ENCODE measurements around the gene CACNA1C.

CACNA1C gene

DNA sequence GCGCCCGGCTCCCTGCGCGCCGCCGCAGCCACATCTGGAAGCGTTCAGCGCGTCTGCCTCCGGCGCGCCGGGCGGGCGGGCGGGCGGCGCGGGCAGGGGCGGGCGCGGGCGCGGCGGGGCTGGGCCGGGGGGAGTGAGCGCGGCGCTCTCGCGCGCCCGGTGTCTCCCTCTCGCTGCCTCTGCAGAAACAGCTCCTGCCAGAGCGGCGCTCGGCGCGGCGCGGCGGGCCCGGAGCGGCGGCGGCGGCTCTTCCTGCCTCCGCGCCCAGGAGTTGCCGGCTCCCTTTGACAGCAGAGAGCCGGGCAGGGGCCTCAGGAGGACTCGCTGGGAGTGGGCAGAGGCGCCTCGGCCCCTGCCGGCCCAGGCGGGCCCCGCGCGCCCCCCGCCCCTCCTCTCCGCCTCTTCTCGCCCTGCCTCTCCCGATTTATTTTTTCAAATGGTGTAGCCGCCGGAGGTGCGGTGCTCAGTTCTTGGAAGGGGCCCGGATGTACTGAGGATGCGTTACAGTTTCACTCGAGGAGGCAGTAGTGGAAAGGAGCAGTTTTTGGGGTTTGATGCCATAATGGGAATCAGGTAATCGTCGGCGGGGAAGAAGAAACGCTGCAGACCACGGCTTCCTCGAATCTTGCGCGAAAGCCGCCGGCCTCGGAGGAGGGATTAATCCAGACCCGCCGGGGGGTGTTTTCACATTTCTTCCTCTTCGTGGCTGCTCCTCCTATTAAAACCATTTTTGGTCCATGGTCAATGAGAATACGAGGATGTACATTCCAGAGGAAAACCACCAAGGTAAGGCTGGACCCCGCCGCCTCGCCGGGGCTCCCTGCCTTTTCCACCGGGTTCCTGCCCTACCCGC lies at the start of gene CACNA1C:
Gene CACNA1C, plus strand, starts transcription at position 162 of the 853 bp plus-strand sequence. Its CDS starts 576 bp downstream, at position 738.
- no peak for DNase-seq

DNA sequence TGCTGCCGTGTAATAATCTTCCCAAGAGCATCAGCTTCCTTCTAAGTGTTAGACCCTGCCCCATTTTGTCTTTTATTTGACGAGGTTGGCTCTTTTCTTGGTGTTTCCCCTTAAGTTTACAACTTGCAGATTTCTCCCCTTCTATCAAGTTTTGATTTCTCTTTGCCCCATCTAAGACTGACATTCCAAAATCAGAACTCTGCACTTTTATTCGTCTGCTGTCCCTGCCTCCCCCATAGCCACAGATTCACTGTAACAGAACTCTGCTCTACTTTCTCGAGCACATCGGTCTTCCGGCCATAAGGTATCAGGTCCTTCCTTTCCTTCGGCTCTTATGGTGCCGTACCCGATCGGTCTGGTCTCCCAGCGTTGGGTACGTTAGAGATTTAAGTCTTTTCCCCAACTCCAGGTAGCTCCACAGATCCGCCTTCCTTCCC lies 49.1 kb upstream of the CACNA1C start:
- DNase-seq = no peak

DNA sequence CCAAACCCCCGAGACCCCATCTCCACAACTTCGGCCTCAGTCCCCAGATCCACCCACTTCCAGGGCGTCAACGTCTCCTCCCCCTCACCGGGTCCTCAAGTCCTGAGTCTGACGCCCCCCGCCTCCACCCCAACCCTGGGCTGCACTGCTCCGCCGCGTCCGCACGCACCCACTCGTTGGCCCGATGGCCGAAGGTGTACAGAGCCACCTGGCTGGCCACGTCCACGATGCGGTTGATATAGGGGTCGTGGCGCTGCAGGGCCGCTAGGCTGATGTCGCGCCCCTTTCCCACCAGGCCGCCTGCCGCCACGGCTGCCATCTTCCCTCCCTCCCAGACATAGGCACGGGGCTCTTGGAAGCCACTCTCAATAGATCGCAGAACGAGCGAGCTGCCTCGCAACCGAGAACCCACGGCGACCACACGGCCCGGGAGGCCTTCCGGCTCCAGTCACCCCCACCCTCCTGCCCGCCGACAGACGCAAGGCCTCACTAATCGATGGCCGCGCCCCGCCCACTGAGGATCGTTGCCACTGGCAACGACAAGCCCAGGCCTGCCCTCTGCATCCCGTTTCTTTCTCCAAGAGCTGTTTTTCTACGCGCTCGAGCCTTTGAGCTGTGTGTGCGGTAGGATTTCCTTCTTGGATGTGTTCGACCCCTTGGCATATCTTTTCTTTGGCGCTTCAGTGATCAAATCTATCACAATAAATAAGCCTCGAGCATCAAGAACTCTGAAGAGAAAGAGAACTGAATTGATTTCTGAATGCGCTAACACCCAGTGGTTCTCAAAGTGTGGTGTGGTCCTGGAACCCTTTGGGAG lies 48.5 kb upstream of the CACNA1C start, which contains the start of gene DCP1B:
Gene DCP1B, minus strand, starts transcription at position 345 of the 817 bp plus-strand sequence. Its CDS starts 26 bp downstream, at position 319.
- peak; percentile 94 for DNase-seq

DNA sequence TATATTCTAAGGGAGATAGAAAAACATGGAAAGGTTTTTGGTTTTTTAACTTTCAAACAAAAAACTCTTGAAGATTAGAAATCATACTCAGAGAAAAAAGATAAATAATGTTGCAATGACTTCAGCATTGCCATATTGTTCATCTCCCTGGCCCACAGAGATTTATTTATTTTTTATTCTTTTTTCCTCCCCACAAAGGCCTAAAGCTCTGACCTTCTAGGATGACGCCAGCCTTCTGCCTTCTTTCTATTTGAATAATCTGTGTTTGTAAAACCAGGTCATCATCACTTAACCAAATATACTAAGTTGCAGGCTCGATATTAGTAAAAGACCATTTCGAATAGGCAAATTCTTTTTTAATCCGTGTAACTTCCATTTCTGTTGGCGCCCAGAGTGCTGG lies 44.1 kb upstream of the CACNA1C start:
- no peak for DNase-seq

DNA sequence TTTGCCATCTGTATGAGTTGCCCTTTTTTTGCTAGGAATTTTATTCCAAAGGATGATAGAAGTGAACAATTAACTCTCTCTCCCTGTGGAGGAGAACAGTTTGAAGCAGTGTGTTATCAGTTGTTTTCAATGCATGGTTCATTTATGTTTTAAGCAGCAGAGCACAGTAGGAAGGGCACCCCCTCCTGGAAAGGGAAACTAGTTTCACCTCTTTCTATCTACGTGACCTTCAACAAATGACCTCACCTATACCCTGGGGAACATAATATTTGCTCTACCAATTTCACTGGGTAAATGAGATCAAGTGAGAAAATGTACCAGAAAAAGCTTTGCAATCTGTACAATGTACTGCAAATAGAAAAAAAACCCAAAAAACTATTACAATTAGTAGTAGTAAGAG lies 43.2 kb upstream of the CACNA1C start:
- no peak for DNase-seq

DNA sequence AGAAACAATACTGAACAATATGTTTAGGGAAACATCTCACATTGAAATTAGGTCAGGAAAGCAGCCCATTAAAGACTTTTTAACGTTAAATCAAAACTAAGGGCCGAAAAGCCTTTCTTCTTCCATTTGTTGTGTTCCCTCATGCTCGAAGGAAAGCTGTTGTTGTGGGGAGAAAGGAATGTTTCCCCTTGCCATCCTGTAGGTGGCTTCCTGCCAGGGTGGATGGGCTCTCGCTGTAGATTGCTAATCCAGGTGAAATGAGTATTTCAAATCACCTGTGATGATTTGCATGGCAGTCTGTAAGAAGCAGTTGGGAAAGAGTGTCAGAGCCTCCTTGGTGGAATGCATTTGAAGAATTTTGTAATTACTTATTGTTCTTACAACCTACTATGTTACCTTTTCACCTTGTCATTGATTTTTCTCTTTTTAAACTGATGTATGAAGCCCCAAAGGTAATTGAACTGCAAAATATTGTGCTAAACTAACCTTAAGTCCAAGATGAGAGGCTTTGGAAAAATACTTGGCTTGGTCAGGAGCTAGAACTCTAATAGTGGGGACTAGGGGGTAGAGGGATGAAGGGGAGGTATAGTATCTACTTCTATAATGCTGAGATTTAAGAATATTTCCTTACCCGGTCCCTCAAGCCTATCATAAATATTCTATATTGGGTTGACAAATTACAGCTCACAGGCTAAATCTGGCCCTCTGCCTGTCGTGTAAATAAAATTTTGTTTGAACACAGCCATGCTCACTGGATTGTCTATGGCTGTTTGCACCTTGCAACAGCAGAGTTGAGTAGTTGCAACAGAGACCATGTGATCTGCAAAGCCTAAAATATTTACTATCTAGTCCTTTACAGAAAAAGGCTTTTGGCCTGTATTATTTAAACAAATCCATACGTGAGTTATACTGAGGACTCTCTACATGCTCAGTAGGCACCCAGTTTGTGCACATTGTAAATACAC lies 40.9 kb upstream of the CACNA1C start:
- DNase-seq = no peak

DNA sequence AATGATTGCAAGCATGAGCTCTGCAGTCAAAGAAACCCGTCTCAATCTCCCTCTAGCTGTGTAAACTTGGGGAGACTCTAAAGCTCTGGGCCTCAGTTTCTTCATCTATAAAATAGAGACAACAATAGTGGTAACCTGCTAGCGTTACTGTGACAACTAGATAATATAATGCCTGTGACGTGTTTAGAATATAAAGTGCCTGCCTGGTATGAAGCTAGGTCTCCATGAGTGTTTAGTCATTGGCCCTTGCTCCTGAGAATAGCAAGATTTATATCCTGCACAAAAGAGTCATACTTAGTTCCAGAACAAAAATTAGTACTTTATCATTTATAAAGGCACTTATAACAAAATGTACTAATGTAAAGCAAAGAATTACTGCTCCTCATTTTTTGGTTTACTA lies 39.7 kb upstream of the CACNA1C start:
- DNase-seq = no peak

DNA sequence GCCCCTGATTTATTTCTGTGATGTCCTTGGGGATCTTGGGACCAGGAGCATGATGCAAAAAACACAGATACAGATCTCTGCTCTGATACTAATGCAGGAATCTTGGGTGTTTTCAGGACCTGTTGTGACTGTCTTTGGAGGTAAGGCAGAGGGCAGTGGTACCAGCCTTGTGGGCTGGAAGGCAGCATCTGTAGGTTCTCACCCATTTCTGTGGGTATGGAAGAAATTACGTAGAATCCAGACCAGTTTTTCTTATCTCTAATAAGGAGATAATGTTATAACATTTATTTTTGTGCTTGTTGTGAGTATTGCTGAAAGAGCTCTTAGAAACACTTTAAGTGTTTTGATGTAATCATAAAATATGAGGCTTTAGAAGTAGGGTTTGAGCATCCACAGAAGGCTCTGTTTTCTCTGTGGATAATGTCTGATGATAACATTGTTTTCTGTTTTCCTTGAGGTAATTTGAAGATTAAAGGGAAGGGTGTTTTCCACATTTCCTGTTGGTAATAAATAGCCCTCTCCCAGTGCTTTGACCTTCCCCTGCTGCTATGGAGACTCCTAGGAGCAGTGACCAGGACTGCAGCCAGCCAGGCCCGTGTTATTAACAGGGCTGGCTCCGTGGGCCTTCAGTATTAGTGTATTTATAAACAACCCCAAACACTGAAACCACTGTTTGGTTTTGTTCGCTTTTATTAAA lies 39.1 kb upstream of the CACNA1C start:
- no peak for DNase-seq

DNA sequence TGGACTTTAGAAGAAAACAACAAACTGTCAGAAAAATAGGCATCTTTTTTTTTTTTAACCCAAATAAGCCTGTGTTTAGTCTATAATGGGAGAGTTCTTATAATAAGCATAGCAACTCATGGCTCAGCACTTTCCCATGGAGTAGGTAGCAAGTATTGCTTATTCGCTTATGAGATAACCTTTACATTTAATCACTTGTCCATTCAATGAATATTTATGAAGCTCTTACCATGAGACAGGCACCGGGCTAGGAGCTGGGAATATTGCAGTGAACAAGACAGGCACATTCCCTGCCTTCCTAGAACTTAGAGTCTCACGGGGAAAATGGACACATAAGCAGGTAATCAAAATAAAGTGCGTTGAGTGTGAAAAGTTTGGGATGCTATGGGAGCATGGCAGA lies 38.6 kb upstream of the CACNA1C start:
- DNase-seq = no peak

DNA sequence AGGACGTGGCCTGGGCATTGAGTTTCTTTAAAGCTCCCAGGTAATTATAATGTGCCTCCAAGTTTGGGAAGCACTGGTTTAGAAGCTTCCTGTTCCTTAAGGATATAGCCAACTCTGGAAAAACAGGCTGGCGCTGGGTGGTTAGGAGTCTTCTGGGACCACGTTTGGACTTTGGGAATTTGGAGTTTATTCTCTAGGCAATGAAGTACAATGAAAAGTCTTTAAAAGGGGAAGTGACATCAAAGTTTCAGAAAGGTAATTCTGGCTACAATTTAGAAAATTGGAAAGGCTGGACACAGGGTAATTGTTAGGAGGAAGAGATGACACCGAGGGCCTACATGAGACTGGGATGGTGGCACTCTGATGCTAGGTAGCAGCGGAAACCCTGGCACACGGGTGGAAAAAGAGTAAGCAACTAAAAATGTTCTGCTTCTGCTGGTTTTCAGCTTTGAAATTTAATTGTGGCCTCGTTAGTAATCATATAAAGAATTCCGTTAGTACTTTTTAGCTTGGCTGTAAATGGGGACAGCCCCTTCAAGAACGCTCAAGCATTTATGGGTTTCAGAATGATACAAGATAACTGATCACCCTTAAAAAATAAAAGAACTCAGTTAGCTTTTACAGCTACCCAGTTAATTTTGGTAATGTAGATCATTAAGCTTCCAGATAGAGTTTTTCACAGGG lies 35.8 kb upstream of the CACNA1C start:
- DNase-seq = no peak

DNA sequence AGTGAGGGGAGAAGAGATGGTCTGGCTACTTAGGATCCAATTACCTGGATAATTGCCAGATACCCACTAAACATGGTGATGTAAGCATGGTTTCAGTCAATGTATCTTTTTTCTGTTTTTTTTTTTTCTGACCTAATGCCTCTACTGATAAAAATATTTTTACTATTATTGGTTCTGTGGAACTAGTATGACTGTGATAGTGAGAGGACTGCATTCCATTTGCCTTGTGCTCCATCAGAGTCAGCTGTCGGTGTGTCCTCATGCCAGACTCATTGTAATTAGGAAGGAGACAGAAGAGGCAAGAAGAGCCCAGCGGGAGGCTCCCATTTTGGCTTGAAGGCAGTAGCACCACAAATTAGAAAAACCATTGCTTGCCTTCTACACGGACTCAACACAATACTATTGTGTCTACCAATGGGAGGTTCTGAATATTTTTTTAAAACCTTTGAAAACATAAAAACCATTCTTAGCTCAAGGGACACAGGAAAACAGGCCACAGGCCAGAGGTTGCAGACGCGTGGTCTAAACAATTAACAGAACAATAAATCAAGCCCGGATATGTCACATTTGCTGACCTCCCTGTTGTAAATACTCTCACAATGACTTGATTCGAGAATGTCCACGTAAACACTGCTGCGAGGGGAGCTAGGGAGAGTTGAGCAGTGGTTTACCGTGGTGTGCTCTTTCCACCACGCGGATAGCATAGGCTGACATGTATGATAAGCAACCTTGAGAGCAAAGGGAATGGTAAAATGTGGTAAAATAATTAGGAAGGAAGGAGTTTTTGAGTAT lies 35.0 kb upstream of the CACNA1C start:
- no peak for DNase-seq

DNA sequence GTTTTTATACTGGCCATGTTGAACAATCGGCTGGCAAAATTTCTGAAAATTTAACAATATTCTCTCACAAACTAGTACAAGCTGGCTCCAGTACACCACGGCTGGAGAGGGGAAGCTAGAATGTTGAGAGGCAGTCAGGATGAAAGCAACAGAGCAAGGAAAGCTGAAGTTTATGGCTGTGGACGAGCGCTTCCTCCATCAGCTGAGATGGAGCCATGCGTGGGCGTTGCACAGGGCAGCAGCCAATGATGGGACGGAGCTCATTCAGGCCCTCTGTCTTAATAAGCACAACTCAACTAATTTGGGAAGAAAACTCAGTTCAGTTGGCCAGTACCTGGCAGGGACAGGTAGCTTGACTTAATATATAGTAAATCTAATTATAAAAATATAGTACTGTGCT lies 34.4 kb upstream of the CACNA1C start:
- DNase-seq = no peak

DNA sequence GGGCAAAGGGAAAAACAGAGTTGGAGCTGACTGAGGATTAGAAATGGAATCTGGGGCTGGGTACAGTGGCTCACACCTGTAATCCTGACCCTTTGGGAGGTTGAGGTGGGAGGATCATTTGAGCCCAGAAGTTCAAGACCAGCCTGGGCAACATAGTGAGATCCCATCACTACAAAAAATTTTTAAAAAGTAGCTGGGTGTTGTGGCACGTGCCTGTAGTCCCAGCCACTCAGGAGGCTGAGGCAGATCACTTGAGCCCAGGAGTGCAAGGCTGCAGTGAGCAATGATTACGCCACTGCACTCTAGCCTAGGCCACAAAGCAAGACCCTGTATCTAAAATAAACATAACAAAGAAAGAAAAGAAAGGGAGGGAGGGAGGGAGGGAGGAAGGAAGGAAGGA lies 33.7 kb upstream of the CACNA1C start:
- no peak for DNase-seq

DNA sequence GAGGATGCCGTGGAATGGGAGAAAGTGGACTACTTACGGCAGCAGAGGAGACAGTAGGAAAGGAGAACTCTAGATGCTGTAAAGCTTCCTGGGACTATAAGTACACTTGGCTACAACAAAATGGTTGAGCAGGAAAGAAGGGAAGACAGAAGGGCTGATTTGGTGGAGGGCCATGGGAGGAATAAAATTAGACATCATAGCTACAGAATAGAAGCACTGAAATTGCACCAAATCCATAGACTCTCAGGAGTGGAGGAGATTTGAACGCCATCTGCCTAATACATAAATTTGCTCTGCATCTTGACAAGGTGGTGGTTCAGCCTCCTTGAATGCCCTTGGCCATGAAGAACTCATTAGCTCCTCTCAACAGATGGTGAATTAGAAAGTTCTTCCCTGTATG lies 32.3 kb upstream of the CACNA1C start:
- DNase-seq = no peak

DNA sequence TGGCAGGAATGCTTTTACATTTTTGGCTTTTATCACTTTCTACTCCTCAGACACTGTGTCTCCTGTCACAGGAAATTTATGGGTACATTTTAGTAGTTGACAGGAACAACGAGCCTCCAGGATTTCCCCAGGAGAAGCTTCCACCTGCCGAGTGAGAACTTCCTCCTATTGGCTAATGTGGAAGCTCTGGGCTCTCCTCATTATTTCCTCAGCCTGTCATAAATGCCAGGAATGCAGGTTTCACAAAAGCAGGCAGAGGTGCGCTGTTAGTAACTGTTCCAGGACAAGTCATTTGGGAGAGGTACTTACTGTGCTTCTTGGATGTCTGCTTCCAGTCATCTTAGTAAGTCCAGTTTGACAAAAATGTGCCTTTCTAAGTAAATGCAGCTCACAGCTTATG lies 29.4 kb upstream of the CACNA1C start:
- DNase-seq = no peak

DNA sequence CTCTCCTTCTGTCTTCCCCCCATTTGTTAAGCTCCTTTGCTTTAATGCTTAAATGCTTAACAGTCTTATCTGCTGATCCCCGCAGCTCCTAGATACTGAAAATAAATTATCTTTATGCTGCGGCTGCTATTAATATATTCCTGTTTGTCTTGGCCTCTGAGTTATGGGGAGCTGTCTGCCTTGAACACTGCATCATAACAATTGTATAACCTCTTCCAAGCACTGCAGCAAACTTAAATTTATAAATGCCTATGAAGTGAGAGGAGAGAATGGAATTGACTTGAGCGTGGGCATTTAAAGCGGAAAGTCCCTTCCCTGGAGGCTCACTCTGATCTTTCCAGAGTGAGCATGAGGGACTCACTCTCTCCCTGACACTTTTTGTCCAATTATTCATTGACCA lies 25.4 kb upstream of the CACNA1C start:
- no peak for DNase-seq

DNA sequence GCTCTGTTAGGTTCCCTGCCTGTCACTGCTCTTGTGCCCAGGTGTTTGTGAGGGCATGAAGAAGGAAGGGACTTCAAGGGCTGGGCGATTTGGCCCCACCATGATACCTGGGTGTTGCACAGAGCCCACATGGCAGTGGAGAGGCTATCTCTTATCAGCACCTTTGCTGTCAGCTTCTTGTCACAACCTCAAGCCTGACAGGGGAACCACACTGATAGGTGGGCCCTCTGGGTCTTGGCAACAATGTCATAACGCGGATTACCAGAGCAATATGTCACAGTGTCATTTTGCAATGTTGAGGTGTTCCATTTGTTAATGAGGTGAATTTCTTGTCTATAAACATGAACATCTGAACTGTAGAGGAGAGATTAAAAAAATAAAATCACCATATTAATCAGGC lies 22.9 kb upstream of the CACNA1C start:
- DNase-seq = no peak

DNA sequence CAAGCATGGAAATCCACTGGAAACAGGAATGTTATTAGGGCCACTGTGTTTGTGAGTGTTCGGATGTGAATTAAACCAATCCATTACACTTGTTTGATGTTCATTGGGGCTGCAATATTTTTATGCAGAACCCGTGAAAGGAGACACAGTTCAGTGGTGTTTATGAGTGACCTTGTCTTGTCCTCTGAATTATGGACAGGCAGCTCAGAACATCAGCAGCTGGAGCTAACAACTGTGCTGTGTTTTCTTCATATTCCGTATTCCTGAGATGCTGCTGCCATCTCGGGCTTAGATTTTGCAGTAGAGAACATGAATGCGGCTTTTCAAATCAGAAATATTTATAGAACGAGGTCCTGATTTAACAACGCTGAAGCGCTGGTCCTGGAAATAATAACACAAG lies 20.3 kb upstream of the CACNA1C start:
- no peak for DNase-seq

DNA sequence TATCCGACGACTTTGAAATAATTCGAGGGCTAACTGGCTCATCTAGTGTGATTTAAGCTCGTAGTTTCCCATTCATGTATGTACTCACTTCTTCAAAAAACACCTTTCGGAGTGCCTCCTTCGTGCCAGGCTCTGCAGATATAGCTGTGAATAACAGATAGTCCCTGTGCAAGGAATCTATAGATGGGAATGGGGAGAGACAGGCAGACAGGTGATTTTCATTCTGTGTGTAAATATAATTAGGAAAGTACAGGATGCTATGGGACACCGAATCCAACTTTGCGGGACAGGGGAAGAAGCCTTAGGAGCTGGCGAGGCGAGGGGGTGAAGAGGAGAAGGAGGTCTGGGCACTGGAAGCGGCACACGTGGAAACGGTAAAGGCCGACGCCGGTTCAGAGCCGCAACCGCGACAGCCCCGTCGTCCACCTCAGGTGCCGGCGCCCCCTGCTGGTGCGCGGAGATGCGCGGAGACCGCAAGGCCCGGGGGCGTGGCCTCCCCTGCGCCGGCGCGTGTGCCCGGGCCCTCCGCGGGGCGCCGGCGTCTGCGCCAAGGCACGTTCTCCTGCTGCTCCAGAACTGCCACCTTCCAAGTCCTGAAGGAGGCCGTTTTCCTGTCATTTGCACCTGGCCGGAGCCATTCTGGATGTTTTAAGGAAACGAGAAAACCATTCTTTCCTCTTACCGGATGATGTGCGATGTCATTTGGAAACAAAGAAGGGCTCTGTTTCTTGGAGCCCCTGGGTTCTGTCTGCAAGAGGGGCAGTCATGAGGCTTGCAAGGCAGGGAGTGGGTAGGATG lies 18.0 kb upstream of the CACNA1C start:
- peak; percentile 83 for DNase-seq

Measured in stimulated activated naive CD4-positive, alpha-beta T cell treated with Interleukin-2 at 50 U/mL for 16 hours (primary cell).